K562 (cell line): Measurements from ENCODE around the gene IRAK2. TPM values are rescaled to one million over a fixed set of nuclear protein-coding genes. Genes with fewer than 3 reads are reported as not detected.
A peak's percentile ranks its signal among the peaks of the same experiment; 100 is the strongest.

ENCODE experiments used
- BMI1 ChIP-seq: fragments of 150-350 bp; IDR thresholded peaks from 2 replicates; pipeline ENCODE4 v1.6.1; 2014; ENCODE audit warnings: low read length
- FOSL1 ChIP-seq: fragments of 200-800 bp; sonication (Bioruptor generic); conservative IDR thresholded peaks from 2 replicates; pipeline ENCODE4 v1.6.1; 2016; ENCODE audit warnings: missing genetic modification characterization, missing compliant biosample characterization
- FOXA3 ChIP-seq, 2 experiments: fragments of 450-650 bp in 1 of 2; sonication (generic) in 1 of 2; formaldehyde crosslinking; IDR thresholded peaks in 1 of 2; conservative IDR thresholded peaks in 1 of 2; 2 replicates each; pipeline versions ENCODE4 v1.4.0 to v1.8.0; 2020 to 2022; ENCODE audit warnings: mild to moderate bottlenecking in 2 of 2, missing genetic modification reagents in 1 of 2
- JUND ChIP-seq, 2 experiments: IDR thresholded peaks; 2 replicates in 1 of 2; 3 replicates in 1 of 2; pipeline ENCODE4 v1.6.1; 2011; ENCODE audit warnings: borderline replicate concordance in 2 of 2, low read depth in 2 of 2, low read length in 2 of 2, improper control_type of control experiment in 1 of 2, missing biosample characterization in 1 of 2, missing genetic modification characterization in 1 of 2, missing genetic modification reagents in 1 of 2
- NFE2 ChIP-seq: IDR thresholded peaks from 2 replicates; pipeline ENCODE4 v1.6.1; 2014; ENCODE audit warnings: antibody characterized with exemption, low read depth
- TEAD1 ChIP-seq, 2 experiments: fragments of 450-650 bp in 1 of 2; sonication (generic) in 1 of 2; formaldehyde crosslinking; IDR thresholded peaks; 2 replicates each; pipeline versions ENCODE4 v1.4.0 to v1.8.0; 2020 to 2022; ENCODE audit warnings: mild to moderate bottlenecking in 2 of 2, missing genetic modification reagents in 1 of 2
- ZBTB1 ChIP-seq: sonication (generic); formaldehyde crosslinking; IDR thresholded peaks from 2 replicates; pipeline ENCODE4 v1.8.1; 2023; ENCODE audit warnings: missing genetic modification reagents, low read depth, mild to moderate bottlenecking, borderline replicate concordance
- ZBTB40 ChIP-seq, 2 experiments: fragments of 450-650 bp in 1 of 2; sonication (generic) in 1 of 2; formaldehyde crosslinking in 1 of 2; IDR thresholded peaks; 2 replicates each; pipeline versions ENCODE4 v1.7.1 to v1.9.0; 2016 to 2022; ENCODE audit warnings: inconsistent platforms in 1 of 2, mild to moderate bottlenecking in 1 of 2, missing genetic modification reagents in 1 of 2
- ZNF253 ChIP-seq: fragments of 250-450 bp; sonication (Bioruptor Pico); conservative IDR thresholded peaks from 2 replicates; pipeline ENCODE4 v1.6.1; 2021; ENCODE audit warnings: mild to moderate bottlenecking
- ZNF274 ChIP-seq: IDR thresholded peaks from 2 replicates; pipeline ENCODE4 v1.6.1; 2011; ENCODE audit warnings: low read depth, mild to moderate bottlenecking, low read length, moderate library complexity, borderline replicate concordance
- polyA plus RNA-seq, 8 experiments: library from polyadenylated mRNA; depleted of rRNA in 4 of 8; stranded (reverse) in 5 of 8; unstranded in 3 of 8; fragments of >200 nt; fragmentation: Nextera tagmentation in 2 of 8; fragmentation: Illumina TruSeq in 1 of 8; extraction: Ambion mirVana in 2 of 8; extraction: Trizol in 1 of 8; gene quantifications; 2 replicates each; pipeline versions ENCODE4 v1.2.1 to v1.2.3, GENCODE V29; 2011 to 2014; ENCODE audit warnings: inconsistent platforms in 1 of 8, missing spikeins in 1 of 8
- total RNA-seq, 7 experiments: library from RNA; depleted of rRNA in 6 of 7; stranded (reverse); fragments of >200 nt in 6 of 7; fragmentation: Illumina TruSeq in 2 of 7; extraction: Trizol in 2 of 7; gene quantifications; 2 replicates each; pipeline versions ENCODE4 v1.2.1 to v1.2.3, GENCODE V29; 2011 to 2021; ENCODE audit warnings: low replicate concordance in 1 of 7
- TF ChIP-seq, protein P1 (sequence below), 3 experiments: fragments of 200-800 bp in 1 of 3; fragments of 250-450 bp in 1 of 3; fragments of 450-650 bp in 1 of 3; sonication (Bioruptor Pico) in 1 of 3; sonication (Bioruptor generic) in 1 of 3; formaldehyde crosslinking in 1 of 3; IDR thresholded peaks; 2 replicates each; pipeline versions ENCODE4 v1.6.1 to v1.8.0; 2016 to 2022; ENCODE audit warnings: mild to moderate bottlenecking in 2 of 3, missing genetic modification characterization in 2 of 3, missing compliant biosample characterization in 1 of 3, moderate library complexity in 1 of 3

IRAK2 gene
- total and polyA plus RNA-seq, 9 of the 15 experiments (the other 6 are each of a cell fraction or from before 2014, with no cell fraction given): 0.42 to 4.4 (median 2.7) TPM

- TF ChIP-seq, protein P1, sequence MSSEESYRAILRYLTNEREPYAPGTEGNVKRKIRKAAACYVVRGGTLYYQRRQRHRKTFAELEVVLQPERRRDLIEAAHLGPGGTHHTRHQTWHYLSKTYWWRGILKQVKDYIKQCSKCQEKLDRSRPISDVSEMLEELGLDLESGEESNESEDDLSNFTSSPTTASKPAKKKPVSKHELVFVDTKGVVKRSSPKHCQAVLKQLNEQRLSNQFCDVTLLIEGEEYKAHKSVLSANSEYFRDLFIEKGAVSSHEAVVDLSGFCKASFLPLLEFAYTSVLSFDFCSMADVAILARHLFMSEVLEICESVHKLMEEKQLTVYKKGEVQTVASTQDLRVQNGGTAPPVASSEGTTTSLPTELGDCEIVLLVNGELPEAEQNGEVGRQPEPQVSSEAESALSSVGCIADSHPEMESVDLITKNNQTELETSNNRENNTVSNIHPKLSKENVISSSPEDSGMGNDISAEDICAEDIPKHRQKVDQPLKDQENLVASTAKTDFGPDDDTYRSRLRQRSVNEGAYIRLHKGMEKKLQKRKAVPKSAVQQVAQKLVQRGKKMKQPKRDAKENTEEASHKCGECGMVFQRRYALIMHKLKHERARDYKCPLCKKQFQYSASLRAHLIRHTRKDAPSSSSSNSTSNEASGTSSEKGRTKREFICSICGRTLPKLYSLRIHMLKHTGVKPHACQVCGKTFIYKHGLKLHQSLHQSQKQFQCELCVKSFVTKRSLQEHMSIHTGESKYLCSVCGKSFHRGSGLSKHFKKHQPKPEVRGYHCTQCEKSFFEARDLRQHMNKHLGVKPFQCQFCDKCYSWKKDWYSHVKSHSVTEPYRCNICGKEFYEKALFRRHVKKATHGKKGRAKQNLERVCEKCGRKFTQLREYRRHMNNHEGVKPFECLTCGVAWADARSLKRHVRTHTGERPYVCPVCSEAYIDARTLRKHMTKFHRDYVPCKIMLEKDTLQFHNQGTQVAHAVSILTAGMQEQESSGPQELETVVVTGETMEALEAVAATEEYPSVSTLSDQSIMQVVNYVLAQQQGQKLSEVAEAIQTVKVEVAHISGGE (CRISPR knock-in tag; IDR thresholded peaks at IDR 0.05): peak in 1 of 3 experiments; percentile 84; a peak in 2 of 6 replicates
- TF ChIP-seq ZBTB1 (CRISPR knock-in tag): no peak
- TF ChIP-seq NFE2: peak; percentile 45
- TF ChIP-seq TEAD1 (CRISPR knock-in tag; IDR thresholded peaks at IDR 0.05): peak in 1 of 2 experiments; percentile 74; a peak in 2 of 4 replicates
- no peak for TF ChIP-seq BMI1
- TF ChIP-seq ZNF253 (CRISPR knock-in tag): no peak
- peak in 1 of 2 experiments; percentile 85; a peak in 2 of 4 replicates for TF ChIP-seq FOXA3 (CRISPR knock-in tag; conservative IDR thresholded peaks at IDR 0.05 in 1 of 2, IDR thresholded peaks at IDR 0.05 in 1 of 2)
- TF ChIP-seq ZNF274: no peak
- no peak for TF ChIP-seq JUND (IDR thresholded peaks at IDR 0.05; ENCODE audit: borderline replicate concordance, low read depth, low read length)
- peak; percentile 54; the same call in 1 of the 3 replicates for TF ChIP-seq JUND (tag; IDR thresholded peaks at IDR 0.05; ENCODE audit: borderline replicate concordance, low read depth, low read length)
- peak; percentile 48; the same call in 1 of the 2 replicates for TF ChIP-seq FOSL1 (tag)
- peak; percentile 48; the same call in 1 of the 2 replicates for TF ChIP-seq ZBTB40 (IDR thresholded peaks at IDR 0.05)
- no peak for TF ChIP-seq ZBTB40 (CRISPR knock-in tag; IDR thresholded peaks at IDR 0.05)
Measured at GRCh38 chr3:10292505-10293419, 128.0 kb downstream of the IRAK2 start, which contains the start of gene GHRL (continued).
